H1 (cell line): ENCODE data around the gene BZW2. TPM values are rescaled to one million over a fixed set of nuclear protein-coding genes. Genes with fewer than 3 reads are reported as not detected.

Experiments
- CHD7 ChIP-seq: fragments of 300-600 bp; sonication (generic); IDR thresholded peaks from 2 replicates; pipeline ENCODE4 v1.7.1; 2012; ENCODE audit warnings: low read length, moderate library complexity, mild to moderate bottlenecking, inconsistent platforms; ENCODE audit not compliant: insufficient replicate concordance
- RNF2 ChIP-seq: fragments of 200-900, 300-1000 bp; sonication (generic); IDR thresholded peaks from 2 replicates; pipeline ENCODE4 v1.7.1; 2016; ENCODE audit warnings: borderline replicate concordance, low read depth, mild to moderate bottlenecking, antibody characterized with exemption, low read length; ENCODE audit not compliant: poor library complexity, severe bottlenecking; ENCODE audit errors: missing control alignments
- SAP30 ChIP-seq: fragments of 300-600 bp; sonication (generic); IDR thresholded peaks from 2 replicates; pipeline ENCODE4 v1.7.1; 2012; ENCODE audit warnings: low read length, moderate library complexity, mild to moderate bottlenecking, inconsistent platforms; ENCODE audit not compliant: insufficient read depth, insufficient replicate concordance
- polyA plus RNA-seq, 7 experiments: library from polyadenylated mRNA; depleted of rRNA in 3 of 7; stranded (reverse) in 5 of 7; unstranded in 2 of 7; fragments of >200 nt in 5 of 7; fragments of 200-250 nt in 2 of 7; gene quantifications; 1 replicate in 5 of 7; 2 replicates in 1 of 7; 4 replicates in 1 of 7; pipeline versions ENCODE4 v1.2.1 to v1.2.3, GENCODE V29; 2011 to 2013; ENCODE audit warnings: missing spikeins in 2 of 7, mixed read lengths in 2 of 7
- total RNA-seq: library from RNA; stranded (reverse); fragmentation: NEBNext Ultra II Directional; extraction: Animal tissue kit (Norgen Biotek cat#: 25700); gene quantifications from 2 replicates; pipeline ENCODE4 v1.2.1, GENCODE V29; 2021

The BZW2 gene
- total and polyA plus RNA-seq, 2 of the 8 experiments (the other 6 are each of a cell fraction or from before 2014, with no cell fraction given): 32.3 to 103 TPM

GRCh38 chr7:16728811-16729210, 82.8 kb downstream of the BZW2 start (continued):
- TF ChIP-seq CHD7: no peak
- no peak for TF ChIP-seq RNF2
- no peak for TF ChIP-seq SAP30
